ENCODE data around the gene AP1G2. TPM values are rescaled to one million over a fixed set of nuclear protein-coding genes. Genes with fewer than 3 reads are reported as not detected.

Gene AP1G2
- total RNA-seq, 4 donors from 2014 or later = 15.9 to 30.2 (median 20.0) TPM

DNA sequence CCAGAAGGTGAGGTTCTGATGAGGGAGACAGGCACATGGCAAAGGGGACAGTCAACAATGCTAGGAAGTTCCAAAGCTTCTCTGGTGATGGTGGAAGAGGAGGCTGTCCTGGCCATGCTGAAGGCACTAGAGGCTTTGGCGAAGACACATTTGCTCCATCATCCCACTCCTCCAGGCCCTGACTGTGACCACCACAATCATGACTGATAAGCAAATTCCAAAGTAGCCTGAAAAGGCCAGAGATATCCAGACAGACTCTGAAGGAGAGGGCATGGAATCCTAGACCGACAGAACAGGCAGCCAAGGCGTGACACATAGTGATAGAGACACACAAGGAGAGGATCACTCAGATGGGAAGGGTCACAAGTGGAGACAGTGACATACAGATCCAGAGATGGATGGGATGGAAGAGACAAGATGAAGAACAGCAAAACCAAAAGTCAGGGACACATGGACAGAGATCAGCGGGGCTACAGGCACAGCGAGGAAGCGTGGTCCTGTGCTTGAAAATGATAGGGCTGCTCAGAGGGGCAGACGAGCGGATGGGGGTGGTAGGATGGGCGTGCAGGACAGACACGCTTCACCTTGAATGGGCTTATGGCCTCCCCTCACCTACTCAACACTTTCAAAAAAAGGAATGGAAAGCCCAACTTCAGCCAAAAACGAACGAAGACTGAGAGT is 17.3 kb downstream of the AP1G2 start:
- 48% methylated on average over 11 of the region's 12 CpGs for WGBS
- H3K4me1 ChIP-seq = peaks cover 20 to 28% (median 25%) of the 10 kb centered on the region in 4 donors
- H3K9me3 ChIP-seq = no peaks in the 10 kb centered on the region
- H3K27ac ChIP-seq (replicated peaks in 1 of 4) = peak overlapping the region in 1 of 4 donors; percentile 71
- TF ChIP-seq POLR2A (IDR thresholded peaks at IDR 0.05; ENCODE audit: low read depth) = no peak
- H3K4me3 ChIP-seq = peak overlapping the region; percentile 66 to 75 (median 68)
- intact Hi-C loops (cut with DNase I) = no loop called here
- no peaks in the 10 kb centered on the region for H3K36me3 ChIP-seq
- DNase-seq (ENCODE audit: extremely low spot score) = no peak
- H3K27me3 ChIP-seq = no peaks in the 10 kb centered on the region

DNA sequence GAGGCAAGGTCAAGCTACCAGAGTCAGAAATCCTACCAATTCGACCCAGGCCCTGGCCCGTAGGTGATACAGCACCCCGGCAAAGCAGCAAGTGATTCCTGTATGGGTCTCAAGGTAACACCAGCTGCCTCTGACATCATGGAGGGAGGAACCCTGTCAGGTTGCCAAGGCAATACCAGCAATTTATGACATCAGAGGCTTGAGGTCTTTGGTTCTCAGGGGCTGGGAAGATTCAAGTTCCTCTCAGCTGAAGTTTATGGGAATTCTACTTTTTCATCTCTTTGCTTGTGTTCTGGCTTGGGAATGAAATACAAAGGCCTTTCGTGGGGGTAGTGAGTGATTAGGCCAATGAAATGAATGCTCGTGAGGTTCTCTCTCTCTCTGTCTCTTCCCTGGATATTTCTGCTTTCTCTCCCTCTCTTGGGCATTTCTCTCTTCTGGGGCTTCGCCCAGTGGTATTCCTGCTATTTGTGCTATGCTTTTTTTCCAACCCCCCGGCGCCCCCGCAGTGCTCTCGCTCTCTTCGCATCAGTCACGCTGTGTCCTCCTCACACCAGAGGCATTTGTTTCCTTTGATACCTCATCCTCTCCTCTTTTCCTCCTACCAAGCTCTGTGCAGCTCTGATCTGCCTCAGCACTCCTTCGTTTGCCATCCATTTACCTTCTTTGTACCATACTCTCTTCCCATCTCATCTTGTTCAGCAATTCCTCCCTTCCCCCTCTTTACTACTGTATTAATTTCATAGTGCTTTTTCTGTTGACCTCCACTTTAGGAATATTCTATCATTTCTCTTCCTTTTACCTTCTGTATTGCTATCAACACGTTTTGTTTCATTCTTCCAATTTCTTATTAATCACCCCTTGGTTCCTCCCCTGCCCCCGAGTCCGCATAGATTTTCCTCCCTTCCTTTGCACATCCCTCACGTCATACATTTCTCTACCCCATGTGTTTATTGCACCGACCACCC is 19.0 kb downstream of the AP1G2 start:
- 62% methylated on average over 18 of the region's 18 CpGs for WGBS

DNA sequence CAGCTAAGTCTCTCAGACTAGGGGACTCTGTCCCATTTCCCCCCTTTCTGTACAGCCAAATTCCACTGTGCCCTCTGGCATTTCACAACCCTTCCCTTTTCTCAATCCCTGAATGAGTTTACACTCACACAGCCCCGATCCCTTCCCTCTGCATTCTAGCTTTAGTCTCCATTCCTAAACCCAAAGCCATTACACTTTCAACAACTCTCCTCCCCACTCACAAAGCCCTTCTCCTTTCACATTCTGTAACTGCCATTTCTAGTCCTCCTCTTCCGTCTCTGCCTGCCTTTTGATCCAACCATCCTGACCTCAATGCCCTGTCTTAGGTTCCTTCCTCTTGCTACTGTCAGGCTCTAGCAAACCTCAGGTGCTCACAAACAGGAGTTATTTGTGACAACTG is 19.7 kb downstream of the AP1G2 start:
- WGBS = 72% methylated on average over 2 of the region's 2 CpGs
- intact Hi-C loops (cut with DNase I) = no loop called here
- Histone ChIP-seq H3K27ac (replicated peaks in 1 of 4) (no peak overlapping the region), H3K27me3 (no peaks in the 10 kb centered on the region), H3K9me3 (no peaks in the 10 kb centered on the region), H3K4me1 (peaks cover 22 to 31% (median 27%) of the 10 kb centered on the region in 4 donors), H3K4me3 (no peak overlapping the region), H3K36me3 (peaks cover 0 to 5% (median 0%) of the 10 kb centered on the region in 4 donors)
- no peak for DNase-seq (ENCODE audit: extremely low spot score)
- TF ChIP-seq POLR2AphosphoS5 (IDR thresholded peaks at IDR 0.05) (no peak), POLR2A (IDR thresholded peaks at IDR 0.05; ENCODE audit: low read depth) (no peak), EP300 (IDR thresholded peaks at IDR 0.05) (no peak)
- TF ChIP-seq, protein P1, sequence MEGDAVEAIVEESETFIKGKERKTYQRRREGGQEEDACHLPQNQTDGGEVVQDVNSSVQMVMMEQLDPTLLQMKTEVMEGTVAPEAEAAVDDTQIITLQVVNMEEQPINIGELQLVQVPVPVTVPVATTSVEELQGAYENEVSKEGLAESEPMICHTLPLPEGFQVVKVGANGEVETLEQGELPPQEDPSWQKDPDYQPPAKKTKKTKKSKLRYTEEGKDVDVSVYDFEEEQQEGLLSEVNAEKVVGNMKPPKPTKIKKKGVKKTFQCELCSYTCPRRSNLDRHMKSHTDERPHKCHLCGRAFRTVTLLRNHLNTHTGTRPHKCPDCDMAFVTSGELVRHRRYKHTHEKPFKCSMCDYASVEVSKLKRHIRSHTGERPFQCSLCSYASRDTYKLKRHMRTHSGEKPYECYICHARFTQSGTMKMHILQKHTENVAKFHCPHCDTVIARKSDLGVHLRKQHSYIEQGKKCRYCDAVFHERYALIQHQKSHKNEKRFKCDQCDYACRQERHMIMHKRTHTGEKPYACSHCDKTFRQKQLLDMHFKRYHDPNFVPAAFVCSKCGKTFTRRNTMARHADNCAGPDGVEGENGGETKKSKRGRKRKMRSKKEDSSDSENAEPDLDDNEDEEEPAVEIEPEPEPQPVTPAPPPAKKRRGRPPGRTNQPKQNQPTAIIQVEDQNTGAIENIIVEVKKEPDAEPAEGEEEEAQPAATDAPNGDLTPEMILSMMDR (IDR thresholded peaks at IDR 0.05) = no peak

More for the DNA sequence above, 19.0 kb downstream of the AP1G2 start:
- no peak for DNase-seq (ENCODE audit: extremely low spot score)
- Histone ChIP-seq H3K27ac (replicated peaks in 1 of 4) (no peak overlapping the region), H3K4me1 (peaks cover 22 to 31% (median 27%) of the 10 kb centered on the region in 4 donors), H3K36me3 (peaks cover 0 to under 1% (median 0%) of the 10 kb centered on the region in 4 donors), H3K9me3 (no peaks in the 10 kb centered on the region), H3K4me3 (no peak overlapping the region), H3K27me3 (no peaks in the 10 kb centered on the region)
- intact Hi-C loops (cut with DNase I) = no loop called here
- TF ChIP-seq POLR2AphosphoS5 (IDR thresholded peaks at IDR 0.05) (no peak), POLR2A (IDR thresholded peaks at IDR 0.05; ENCODE audit: low read depth) (no peak), EP300 (IDR thresholded peaks at IDR 0.05) (no peak)
- TF ChIP-seq, protein P1 (IDR thresholded peaks at IDR 0.05) = no peak

DNA sequence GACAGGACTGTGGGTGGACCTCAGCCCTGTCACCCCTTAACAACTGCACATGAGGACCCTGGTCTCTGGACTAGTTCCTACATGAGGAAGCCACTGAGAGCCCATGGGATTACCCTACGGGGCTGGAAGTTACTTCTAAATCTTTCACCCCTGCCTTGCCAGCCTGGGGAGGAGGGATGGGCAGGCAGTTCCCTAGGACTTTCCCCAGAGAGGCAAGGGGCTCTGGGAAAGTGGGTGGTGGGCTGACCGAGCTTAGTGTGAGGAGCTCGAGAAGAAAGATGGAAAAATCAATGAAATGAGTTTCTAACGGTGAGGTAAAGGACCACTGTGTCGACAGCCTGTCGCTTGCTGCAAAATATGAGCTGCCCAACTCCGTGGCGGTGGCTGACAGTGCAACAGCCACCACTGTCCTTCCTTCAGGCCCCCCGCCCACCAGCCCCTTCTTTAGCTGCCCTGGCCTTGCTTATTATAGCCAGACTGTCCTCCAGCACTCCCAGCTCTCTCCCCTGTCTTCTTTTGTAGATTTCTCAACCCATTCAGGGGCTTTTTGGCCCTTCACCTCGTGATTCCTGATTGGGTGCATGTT is 21.0 kb downstream of the AP1G2 start:
- intact Hi-C loops (cut with DNase I) = no loop called here

More for the DNA sequence above, 21.0 kb downstream of the AP1G2 start:
- Histone ChIP-seq H3K36me3 (peaks cover 0 to 5% (median 0%) of the 10 kb centered on the region in 4 donors), H3K9me3 (no peaks in the 10 kb centered on the region), H3K4me3 (no peak overlapping the region), H3K27ac (replicated peaks in 1 of 4) (no peak overlapping the region), H3K4me1 (peaks cover 17 to 26% (median 20%) of the 10 kb centered on the region in 4 donors), H3K27me3 (no peaks in the 10 kb centered on the region)
- TF ChIP-seq, protein P1 (IDR thresholded peaks at IDR 0.05) = no peak
- no peak for TF ChIP-seq EP300 (IDR thresholded peaks at IDR 0.05)
- TF ChIP-seq POLR2AphosphoS5 (IDR thresholded peaks at IDR 0.05) = no peak
- no peak for TF ChIP-seq POLR2A (IDR thresholded peaks at IDR 0.05; ENCODE audit: low read depth)
- 79% methylated on average over 10 of the region's 10 CpGs for WGBS
- no peak for DNase-seq (ENCODE audit: extremely low spot score)

Data from esophagus muscularis mucosa (tissue), 4 donors.